Measurements from ENCODE around the gene ARFGAP3.
"Not testable (repeated sequence)": the region's sequence is repeated elsewhere in the genome, so short reads cannot be mapped to it uniquely, and the experiment has no call there.

ARFGAP3 gene

DNA sequence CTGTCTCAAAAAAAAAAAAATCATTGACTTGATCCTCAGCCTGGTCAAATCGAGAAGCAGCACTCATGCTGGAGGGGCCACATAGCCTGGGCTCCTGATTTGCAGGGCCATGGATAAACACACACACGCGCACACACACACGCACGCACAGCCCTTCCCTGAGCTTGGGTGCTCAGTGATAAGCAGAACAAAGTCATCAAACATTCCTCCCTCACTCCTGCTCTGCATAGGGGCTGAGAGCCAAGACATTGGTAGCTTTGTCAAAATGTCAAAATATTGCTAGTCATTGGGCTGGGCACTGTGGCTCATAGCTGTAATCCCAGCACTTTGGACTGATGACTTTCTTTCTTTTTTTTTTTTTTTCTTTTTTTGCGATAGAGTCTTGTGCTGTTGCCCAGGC, 102.4 kb downstream of the ARFGAP3 start:
- H3K4me3 ChIP-seq (ENCODE audit: low read depth, low read length), result no peak overlapping the region
- no peak for DNase-seq (ENCODE audit: low read depth)

DNA sequence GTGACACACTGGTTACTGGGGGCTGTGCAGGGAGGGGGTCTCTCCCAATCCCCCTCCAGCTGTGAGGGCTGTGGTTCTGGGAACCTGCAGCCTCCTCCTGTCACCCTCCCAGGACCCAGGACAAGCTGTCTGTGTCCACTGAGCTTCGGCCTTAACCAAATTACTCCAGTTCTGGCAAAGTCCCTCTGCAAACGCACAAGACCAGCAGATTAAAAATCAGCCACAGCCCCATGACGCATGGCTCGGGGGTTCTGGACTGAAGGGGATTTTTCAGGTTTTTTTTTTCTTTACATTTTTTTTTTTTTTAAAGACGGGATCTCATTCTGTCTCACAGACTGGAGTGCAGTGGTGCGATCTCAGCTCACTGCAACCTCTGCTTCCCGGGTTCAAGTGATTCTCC, 104.2 kb downstream of the ARFGAP3 start:
- H3K4me3 ChIP-seq (ENCODE audit: low read depth, low read length), result no peak overlapping the region
- DNase-seq (ENCODE audit: low read depth), result no peak

DNA sequence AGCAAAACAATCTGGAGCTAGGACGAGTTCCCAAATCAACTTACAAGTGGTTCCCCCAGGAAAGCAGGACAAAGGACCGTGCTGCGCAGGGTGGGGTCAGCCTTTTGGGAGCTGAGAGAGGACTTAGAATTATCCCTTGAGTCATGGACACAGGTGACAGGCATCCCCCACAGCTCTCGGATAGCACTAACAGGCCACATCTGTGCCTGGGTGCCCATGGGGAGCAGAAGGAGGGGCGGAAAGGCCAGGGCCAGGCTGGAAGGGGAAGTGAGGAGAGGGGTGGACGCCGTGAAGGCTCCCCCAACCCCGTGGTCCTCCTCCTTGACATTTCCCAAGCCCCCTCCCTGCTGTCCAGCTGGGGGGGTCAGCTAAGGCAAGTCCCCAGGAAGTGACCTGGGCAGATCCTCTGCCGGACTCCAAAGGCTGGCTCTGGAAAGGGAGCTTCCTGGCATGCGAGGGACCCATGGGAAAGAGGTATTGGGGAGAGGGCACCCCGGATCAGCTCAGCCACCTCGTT, 104.8 kb downstream of the ARFGAP3 start:
- no peak for DNase-seq (ENCODE audit: low read depth)
- no peak overlapping the region for H3K4me3 ChIP-seq (ENCODE audit: low read depth, low read length)

DNA sequence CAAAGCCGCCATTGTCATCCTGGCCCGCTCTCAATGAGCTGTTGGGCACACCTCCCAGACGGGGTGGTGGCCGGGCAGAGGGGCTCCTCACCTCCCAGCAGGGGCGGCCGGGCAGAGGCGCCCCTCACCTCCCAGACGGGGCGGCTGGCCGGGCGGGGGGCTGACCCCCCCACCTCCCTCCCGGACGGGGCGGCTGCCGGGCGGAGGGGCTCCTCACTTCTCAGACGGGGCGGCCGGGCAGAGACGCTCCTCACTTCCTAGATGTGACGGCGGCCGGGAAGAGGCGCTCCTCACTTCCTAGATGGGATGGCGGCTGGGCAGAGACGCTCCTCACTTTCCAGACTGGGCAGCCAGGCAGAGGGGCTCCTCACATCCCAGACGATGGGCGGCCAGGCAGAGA, 106.7 kb downstream of the ARFGAP3 start:
- DNase-seq (ENCODE audit: low read depth); H3K4me3 ChIP-seq (ENCODE audit: low read depth, low read length): not testable (repeated sequence)

DNA sequence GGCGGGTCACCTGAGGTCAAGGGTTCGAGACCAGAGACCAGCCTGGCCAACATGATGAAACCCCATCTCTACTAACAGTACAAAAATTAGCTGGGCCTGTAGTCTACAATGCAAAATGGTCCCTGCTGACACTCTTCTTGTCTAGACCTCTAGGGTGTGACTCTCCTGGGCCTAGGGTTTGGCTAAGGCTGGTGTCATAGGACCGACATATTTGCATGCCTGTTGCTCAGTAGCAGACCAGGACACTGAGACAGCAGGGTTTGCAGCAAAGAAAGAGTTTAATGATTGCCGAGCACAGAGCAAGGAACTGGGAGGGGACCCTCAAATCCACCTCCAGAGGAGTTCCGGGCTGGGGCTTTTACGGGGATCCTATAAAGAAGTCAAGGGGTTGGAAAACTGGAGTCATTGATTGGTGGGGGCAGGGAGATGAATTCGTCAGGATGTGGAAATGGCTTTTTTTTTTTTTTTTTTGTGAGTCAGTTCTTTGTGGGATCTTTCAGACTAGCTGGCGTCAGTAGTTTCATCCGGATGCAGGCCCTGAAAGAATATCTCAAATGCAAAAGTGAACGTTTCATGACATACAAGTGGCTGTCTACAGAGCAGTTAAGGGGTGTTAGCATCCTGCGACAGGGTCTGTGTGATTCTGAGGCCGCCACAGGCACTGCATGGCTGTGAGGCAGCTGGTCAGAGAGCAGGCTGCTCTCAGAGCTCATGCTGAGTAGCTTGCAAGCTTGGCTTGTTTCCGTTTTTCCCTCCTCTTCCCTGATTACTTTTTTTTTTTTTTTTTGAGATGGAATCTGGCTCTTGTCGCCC, 109.2 kb downstream of the ARFGAP3 start:
- peak; percentile 41 for DNase-seq (ENCODE audit: low read depth)
- H3K4me3 ChIP-seq (ENCODE audit: low read depth, low read length), result no peak overlapping the region

Data from skeletal muscle cell (primary cell).